ENCODE results near the gene IGLL5.

DNA sequence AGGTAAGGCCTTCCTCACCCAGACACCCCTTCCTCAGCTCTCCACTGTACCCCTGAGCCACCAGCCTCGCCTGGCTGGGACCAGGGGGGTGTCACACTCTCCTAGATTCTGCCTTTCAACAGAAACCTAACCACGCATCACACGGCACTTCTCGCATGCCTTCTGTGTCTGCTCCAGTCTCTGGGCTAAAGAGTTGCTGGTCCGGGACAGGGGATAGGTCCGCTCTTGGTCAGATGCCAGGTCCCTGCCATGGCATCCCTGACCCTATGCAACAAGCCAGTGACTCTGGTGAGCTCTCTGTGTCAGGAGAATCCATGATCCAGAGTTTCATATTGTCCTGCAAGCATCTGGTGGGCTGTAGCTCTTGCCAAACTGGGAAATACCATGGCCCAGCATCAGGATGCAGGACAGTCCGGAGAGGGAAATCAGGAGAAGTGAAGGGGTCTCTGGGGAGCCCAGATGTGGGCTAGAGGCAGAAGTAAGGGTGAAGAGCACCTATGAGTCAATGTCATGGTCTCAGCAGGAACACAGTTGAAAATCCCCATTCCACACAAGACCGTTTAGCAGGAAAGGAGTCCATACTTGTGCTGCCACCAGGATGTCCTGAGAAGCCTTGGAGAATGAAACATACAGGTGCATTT lies 14.1 kb downstream of the IGLL5 start:
- TF ChIP-seq POLR2A (IDR thresholded peaks at IDR 0.05): no peak
- no peak for TF ChIP-seq CTCF (IDR thresholded peaks at IDR 0.05)

Data from thyroid gland (tissue), 4 donors.